NCI-H187 treated with DMSO at 0.1 percent for 48 hours (cell line): ENCODE results near the gene ALMS1.
"Not testable (repeated sequence)": the region's sequence is repeated elsewhere in the genome, so short reads cannot be mapped to it uniquely, and the experiment has no call there.

Source experiments
- DNase-seq: peaks from one replicate; lab custom pipeline; 2025; lab: John Stamatoyannopoulos, UW

The ALMS1 gene

DNA sequence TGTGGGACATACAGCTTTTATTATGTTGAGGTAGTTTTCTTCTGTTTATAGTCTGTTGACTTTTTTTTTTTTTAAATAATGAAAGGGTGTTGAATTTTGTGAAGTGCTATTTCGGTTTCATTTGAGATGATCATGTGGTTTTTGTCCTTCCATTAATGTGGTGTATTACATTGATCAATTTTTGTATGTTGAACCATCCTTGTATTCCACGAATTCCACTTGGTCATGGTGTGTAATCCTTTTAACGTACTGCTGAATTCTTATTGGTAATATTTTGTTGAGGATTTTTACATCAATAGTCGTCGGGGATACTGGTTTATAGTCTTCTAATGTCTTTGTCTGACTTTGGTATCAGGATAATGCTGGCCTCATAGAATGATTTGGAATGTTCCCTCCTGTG is 18.8 kb downstream of the ALMS1 start:
- DNase-seq = no peak

GRCh38 chr2:73406996-73407395 is 21.4 kb downstream of the ALMS1 start:
- DNase-seq = no peak

GRCh38 chr2:73408198-73408597 is 22.6 kb downstream of the ALMS1 start:
- no peak for DNase-seq

- DNase-seq = no peak
These were observed 29.1 kb downstream of the ALMS1 start for GRCh38 chr2:73414696-73415095.

- no peak for DNase-seq
These were observed 30.3 kb downstream of the ALMS1 start for GRCh38 chr2:73415906-73416305.

DNA sequence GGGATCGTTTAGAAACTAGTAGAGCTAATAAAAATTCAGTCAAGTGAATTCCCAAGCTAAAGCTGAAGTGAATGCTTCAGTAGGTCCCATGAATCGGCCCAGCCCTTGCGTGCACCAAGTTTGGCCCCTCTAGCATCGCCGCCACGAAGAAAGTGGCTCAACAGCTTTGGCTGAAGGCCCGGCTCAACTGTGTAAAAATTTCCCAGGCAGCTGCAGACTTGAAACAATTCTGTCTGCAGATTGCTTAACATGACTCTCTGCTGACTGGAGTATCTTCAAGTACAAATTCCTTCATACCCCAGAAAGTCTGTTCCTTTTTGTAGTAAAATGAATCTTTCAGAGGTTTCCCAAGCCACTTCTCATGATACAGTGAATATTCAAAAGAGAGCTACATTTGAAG is 32.7 kb downstream of the ALMS1 start:
- DNase-seq = no peak

DNA sequence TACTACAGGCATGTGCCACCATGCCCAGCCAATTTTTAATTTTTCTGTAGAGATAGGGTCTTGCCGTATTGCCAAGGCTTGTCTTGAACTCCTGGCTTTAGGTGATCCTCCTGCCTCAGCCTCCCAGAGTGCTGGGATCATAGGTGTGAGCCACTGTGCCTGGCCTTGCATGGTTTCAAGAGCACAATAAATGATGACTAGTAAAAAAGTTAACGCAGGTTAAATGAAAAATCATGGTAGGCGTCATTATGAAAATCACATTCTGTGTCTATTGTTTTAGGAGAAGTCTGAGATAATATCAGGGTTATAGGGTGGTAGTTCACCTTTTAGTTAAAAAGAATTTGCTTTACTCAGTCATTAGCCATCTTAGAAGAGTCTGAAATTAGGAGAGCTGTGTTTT is 38.3 kb downstream of the ALMS1 start:
- no peak for DNase-seq

GRCh38 chr2:73426176-73426575 is 40.5 kb downstream of the ALMS1 start:
- DNase-seq = no peak

- no peak for DNase-seq
These were observed 50.4 kb downstream of the ALMS1 start for GRCh38 chr2:73436019-73436418.

DNA sequence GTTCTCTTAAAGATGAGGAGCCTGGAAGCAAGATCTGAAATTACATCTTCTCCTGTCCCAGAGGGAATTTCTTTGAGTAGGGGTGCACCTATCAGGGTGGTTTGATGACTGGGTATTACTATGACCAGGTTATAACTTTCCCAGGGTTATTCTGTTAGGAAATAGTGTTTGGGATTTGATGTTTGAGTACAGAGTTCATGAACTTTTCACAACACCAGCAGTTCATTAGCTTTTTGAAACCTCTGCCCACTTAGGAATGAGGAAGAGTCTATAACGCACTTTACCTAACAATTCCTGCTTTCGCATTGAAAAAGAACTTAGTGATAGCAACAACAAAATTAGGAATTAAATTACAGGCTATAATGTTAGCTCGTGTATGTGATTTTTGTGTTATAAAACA is 58.6 kb downstream of the ALMS1 start:
- no peak for DNase-seq

DNA sequence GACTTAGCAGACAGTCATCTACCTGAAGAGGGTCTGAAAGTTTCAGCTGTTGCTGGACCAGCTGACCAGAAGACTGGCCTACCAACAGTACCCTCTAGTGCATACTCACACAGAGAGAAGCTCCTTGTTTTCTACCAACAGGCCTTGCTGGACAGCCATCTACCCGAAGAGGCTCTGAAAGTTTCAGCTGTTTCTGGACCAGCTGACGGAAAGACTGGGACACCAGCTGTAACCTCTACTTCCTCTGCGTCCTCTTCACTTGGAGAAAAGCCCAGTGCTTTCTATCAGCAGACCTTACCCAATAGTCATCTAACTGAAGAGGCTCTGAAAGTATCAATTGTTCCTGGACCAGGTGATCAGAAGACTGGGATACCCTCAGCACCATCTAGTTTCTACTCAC is 63.2 kb downstream of the ALMS1 start:
- no peak for DNase-seq

DNA sequence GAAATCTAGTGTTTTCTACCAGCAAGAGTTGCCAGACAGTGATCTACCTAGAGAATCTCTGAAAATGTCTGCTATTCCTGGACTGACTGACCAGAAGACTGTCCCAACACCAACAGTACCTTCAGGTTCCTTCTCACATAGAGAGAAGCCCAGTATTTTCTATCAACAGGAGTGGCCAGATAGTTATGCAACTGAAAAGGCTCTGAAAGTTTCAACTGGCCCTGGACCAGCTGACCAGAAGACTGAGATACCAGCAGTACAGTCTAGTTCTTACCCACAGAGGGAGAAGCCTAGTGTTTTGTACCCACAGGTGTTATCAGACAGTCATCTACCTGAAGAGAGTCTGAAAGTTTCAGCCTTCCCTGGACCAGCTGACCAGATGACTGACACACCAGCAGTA is 63.8 kb downstream of the ALMS1 start:
- no peak for DNase-seq

DNA sequence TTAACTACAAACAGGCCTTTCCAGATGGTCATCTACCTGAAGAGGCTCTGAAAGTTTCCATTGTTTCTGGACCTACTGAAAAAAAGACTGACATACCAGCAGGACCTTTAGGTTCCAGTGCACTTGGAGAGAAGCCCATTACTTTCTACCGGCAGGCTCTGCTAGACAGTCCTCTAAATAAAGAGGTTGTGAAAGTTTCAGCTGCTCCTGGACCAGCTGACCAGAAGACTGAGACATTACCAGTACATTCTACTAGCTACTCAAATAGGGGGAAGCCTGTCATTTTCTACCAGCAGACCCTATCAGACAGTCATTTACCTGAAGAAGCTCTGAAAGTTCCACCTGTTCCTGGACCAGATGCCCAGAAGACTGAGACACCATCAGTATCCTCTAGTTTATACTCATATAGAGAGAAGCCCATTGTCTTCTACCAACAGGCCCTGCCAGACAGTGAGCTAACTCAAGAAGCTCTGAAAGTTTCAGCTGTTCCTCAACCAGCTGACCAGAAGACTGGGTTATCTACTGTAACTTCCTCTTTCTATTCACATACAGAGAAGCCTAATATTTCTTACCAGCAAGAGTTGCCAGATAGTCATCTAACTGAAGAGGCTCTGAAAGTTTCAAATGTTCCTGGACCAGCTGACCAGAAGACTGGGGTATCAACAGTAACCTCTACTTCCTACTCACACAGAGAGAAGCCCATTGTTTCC is 65.8 kb downstream of the ALMS1 start:
- no peak for DNase-seq

DNA sequence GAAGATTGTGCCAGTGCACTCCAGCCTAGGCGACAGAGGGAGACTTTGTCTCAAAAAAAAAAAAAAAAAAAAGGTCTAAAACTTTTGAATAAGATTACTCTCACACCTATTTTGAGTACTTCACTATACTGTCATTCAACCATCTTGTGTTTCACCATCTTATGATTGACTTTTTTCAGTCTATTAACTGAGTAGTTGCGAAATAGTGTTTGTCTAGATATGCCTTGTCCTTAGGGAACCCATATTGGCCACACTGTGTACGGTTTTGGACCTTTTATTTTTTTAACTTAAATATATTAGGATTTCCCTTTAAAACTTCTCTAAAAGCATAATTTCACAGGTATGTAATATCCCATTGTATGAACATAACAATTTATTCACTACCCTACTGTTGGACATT is 72.3 kb downstream of the ALMS1 start:
- DNase-seq = no peak

- DNase-seq = not testable (repeated sequence)
These were observed 76.8 kb downstream of the ALMS1 start for GRCh38 chr2:73462388-73462787.

- DNase-seq = no peak
These were observed 82.7 kb downstream of the ALMS1 start for GRCh38 chr2:73468376-73468775.

DNA sequence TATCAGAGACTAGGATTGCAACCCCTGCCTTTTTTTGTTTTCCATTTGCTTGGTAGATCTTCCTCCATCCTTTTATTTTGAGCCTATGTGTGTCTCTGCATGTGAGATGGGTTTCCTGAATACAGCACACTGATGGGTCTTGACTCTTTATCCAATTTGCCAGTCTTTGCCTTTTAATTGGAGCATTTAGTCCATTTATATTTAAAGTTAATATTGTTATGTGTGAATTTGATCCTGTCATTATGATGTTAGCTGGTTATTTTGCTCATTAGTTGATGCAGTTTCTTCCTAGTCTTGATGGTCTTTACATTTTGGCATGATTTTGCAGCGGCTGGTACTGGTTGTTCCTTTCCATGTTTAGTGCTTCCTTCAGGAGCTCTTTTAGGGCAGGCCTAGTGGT is 98.2 kb downstream of the ALMS1 start:
- not testable (repeated sequence) for DNase-seq

DNA sequence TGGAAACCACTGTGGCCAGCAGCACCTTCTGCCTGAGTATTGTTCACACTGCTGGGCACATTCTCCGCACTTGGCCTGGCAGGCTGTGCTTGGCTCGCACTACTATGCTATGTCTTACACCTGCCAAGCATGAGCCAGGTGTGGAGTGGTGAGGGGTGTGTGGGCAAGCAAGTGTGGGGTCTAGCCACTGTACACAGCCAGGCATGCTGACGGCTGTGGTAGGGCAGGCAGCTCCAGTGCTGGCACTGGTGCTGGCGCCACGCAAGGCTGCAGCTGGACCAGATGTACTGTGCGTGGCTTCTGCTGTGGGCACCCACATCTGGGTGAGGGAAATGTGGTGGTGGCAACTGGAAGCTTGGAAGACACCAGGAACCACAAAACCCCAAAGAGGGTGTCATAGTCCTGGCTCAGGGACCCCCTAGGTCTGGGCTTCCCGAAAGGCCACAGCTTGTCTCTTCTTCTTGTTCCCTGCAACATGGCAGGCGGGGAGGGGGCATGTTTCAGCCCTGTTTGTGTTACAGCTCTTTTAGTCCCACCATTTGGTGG is 101.5 kb downstream of the ALMS1 start:
- no peak for DNase-seq

- DNase-seq = no peak
These were observed 102.4 kb downstream of the ALMS1 start for GRCh38 chr2:73488079-73488478.

DNA sequence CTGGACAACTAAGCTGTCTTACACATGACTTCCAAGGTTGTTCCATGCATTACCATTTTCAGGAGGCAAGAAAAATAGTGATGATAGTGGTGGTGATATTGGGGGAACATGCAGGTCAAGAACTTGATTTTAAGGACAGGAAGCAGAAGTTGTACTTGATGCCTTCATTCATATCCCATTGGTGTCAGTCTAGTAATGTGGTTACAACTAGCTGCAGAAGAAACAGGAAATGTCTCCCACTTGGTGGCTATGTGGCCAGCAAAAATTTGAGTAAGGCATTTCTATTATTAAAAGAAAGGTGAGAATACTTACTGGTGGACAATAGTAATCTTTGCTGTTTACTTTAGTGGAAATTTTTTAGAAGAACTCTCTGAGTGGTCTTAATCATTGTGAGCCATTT is 103.4 kb downstream of the ALMS1 start:
- DNase-seq = no peak

- DNase-seq = no peak
These were observed 108.4 kb downstream of the ALMS1 start for GRCh38 chr2:73494031-73494430.

GRCh38 chr2:73503992-73504570 is 118.4 kb downstream of the ALMS1 start:
- DNase-seq = no peak

- DNase-seq = not testable (repeated sequence)
These were observed 119.2 kb downstream of the ALMS1 start for GRCh38 chr2:73504850-73505249.

DNA sequence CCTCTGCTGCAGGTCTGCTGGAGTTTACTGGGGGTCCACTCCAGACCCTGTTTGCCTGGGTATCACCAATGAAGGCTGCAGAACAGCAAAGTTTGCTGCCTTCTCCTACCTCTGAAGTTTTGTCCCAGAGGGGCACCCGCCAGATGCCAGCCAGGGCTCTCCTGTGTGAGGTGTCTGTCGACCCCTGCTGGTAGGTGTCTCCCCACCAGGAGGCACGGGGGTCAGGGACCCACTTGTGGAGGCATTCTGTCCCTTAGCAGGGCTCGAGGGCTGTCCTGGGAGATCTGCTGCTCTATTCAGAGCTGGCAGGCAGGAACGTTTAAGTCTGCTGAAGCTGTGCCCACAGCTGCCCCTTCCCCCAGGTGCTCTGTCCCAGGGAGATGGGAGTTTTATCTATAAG is 124.8 kb downstream of the ALMS1 start:
- DNase-seq = not testable (repeated sequence)
